ENCODE data around the gene SPACA1. TPM values are rescaled to one million over a fixed set of nuclear protein-coding genes. Genes with fewer than 3 reads are reported as not detected.

SPACA1 gene
- polyA plus RNA-seq, 3 donors from 2014 or later: not detected

DNA sequence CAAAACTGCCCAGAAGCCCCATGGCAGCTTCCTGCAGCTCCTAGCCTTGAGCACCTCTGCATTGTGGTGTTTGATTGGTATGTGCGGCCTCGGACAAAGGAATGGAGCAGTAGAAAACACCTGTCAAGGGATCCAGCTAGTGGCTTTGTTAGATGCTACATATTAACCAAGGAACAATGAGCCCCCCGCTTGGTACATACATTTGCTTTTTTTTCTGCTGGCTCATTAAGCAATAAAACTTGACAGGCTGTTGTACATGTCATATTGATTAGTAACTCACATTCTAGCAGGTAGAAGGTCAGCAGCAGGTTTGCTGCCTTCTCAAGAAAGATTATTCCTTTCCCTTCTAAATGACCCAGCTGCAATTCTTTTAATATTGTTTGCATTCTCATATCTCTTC is 937 bp downstream of the SPACA1 start:
- Mint-ChIP-seq H3K9me3 (peaks cover 0 to 6% (median 0%) of the 10 kb centered on the region in 6 donors), H3K27me3 (ENCODE audit: low read depth in 3 of 3) (peaks cover 3 to 11% (median 4%) of the 10 kb centered on the region in 3 donors), H3K4me3 (no peak overlapping the region), H3K27ac (no peak overlapping the region), H3K4me1 (no peaks in the 10 kb centered on the region), H3K36me3 (no peaks in the 10 kb centered on the region)
- no peak for DNase-seq

DNA sequence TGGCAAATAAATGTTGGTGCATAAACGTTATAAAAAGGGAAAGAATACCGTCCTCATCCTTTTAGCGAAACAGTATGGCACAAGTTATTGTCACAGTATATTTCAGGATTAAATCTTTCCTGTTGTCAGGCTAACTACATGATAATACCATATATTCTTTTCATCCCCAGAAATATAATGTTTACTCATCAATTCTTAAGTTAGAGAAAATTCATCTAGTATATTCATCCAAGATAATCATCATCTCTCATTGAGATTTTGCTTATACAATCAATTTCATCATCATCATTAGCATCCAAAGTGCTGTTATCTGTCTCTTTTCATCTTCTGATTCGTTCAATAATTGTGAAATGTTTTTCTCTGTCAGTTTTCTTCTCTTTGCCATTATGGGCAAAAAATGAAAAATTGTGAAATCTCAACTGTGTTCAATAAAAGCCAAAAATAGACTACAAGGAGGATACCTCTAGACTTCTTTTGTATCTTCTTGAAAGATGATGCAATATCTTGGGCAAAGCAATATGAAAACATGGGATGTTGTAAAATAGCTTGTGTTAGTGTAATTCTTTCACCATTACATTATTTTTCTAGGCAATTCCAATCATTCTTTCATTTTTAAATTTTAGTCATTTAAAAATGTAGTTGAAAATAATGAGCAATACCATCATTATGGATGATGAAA is 2.6 kb downstream of the SPACA1 start:
- Mint-ChIP-seq H3K4me3 (no peak overlapping the region), H3K9me3 (peaks cover 0 to 6% (median 0%) of the 10 kb centered on the region in 6 donors), H3K27me3 (ENCODE audit: low read depth in 3 of 3) (peaks cover 3 to 11% (median 4%) of the 10 kb centered on the region in 3 donors), H3K27ac (no peak overlapping the region), H3K4me1 (no peaks in the 10 kb centered on the region), H3K36me3 (no peaks in the 10 kb centered on the region)
- DNase-seq: no peak

DNA sequence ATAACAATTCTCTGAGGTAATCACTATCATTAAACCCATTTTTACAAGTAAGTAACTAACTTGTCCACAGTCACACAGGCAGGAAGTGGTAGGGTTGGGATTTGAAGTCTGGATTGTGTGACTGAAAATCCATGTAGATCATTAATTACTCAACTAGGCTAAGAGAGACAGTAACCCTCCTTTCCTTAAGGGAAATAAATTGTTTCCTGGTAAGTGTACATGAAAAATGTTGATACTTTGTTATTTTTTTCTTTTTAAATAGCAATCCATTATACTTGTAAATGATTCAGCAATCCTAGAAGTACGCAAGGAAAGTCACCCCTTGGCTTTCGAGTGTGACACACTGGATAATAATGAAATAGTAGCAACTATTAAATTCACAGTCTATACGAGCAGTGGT is 11.6 kb downstream of the SPACA1 start:
- H3K4me3 Mint-ChIP-seq: no peak overlapping the region
- DNase-seq: no peak
- H3K36me3 Mint-ChIP-seq: no peaks in the 10 kb centered on the region
- peaks cover 0 to 2% (median 2%) of the 10 kb centered on the region in 3 donors for H3K27me3 Mint-ChIP-seq (ENCODE audit: low read depth in 3 of 3)
- H3K4me1 Mint-ChIP-seq: no peaks in the 10 kb centered on the region
- no peak overlapping the region for H3K27ac Mint-ChIP-seq
- peaks cover 0 to 2% (median 0%) of the 10 kb centered on the region in 6 donors for H3K9me3 Mint-ChIP-seq

DNA sequence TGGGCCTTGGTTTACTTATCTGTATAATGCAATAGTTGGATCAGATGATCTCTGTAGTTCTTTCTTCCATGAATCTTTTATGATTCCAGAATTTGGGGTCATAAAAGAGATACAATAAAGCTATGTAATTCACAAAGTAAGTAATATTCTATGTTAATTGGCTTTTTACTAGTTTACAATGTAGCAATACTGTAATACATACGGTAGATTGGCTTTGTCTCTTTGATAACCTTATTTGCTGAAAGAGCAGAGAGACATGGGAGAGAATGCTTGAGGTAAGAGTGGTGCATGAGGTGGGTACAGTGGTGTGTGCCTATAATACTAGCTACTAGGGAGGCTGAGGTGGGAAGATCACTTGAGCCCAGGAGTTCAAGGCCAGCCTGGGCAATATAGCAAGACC is 14.7 kb downstream of the SPACA1 start:
- H3K4me3 Mint-ChIP-seq: no peak overlapping the region
- H3K36me3 Mint-ChIP-seq: no peaks in the 10 kb centered on the region
- peaks cover 0 to 2% (median 2%) of the 10 kb centered on the region in 3 donors for H3K27me3 Mint-ChIP-seq (ENCODE audit: low read depth in 3 of 3)
- no peak overlapping the region for H3K27ac Mint-ChIP-seq
- peaks cover 0 to 2% (median 0%) of the 10 kb centered on the region in 6 donors for H3K9me3 Mint-ChIP-seq
- no peaks in the 10 kb centered on the region for H3K4me1 Mint-ChIP-seq
- no peak for DNase-seq

DNA sequence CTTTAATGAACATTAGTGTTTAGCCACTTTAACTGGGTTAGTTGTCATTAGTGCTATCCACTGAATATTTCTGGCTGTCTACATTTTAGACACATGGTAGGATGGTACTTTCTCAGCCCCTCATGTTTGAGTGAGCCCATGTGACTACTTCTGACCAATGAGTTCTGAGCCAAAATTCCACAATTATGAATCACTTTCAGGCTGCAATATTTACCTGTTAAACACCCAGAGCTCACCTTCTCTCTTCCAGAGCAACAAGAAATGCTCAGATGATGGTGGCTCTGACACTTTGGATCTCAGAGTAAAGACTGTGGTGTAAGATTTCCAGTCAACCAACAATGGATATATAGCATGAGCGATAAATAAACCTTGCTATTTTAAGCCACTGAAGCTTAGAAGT is 24.8 kb downstream of the SPACA1 start:
- Mint-ChIP-seq H3K27ac (no peak overlapping the region), H3K36me3 (no peaks in the 10 kb centered on the region), H3K9me3 (peaks cover 0 to 2% (median 0%) of the 10 kb centered on the region in 6 donors), H3K4me1 (no peaks in the 10 kb centered on the region), H3K27me3 (ENCODE audit: low read depth in 3 of 3) (peaks cover 0 to 5% (median 3%) of the 10 kb centered on the region in 3 donors), H3K4me3 (no peak overlapping the region)
- DNase-seq: no peak

DNA sequence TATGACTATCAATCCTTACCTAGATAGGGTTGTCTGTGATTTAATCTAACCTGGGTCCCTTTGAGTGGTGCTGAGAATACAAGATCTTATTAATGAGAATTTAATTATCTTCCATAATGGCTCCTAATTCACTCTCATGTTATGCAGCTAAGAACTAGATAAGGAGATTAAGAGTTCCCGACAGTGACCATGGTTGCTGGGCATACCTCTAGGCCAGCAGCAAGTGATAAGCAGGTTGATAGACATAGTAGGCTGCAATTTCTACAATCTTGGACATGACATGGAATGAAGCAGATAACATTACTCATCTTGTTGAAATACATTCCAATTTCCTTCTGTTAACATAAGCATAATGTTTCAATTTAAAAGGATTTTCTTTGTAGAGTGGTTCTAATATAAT is 27.1 kb downstream of the SPACA1 start:
- peaks cover 0 to 2% (median 0%) of the 10 kb centered on the region in 6 donors for H3K9me3 Mint-ChIP-seq
- peaks cover 0 to 4% (median 3%) of the 10 kb centered on the region in 3 donors for H3K27me3 Mint-ChIP-seq (ENCODE audit: low read depth in 3 of 3)
- no peaks in the 10 kb centered on the region for H3K4me1 Mint-ChIP-seq
- H3K4me3 Mint-ChIP-seq: no peak overlapping the region
- no peak for DNase-seq
- H3K36me3 Mint-ChIP-seq: no peaks in the 10 kb centered on the region
- H3K27ac Mint-ChIP-seq: no peak overlapping the region

DNA sequence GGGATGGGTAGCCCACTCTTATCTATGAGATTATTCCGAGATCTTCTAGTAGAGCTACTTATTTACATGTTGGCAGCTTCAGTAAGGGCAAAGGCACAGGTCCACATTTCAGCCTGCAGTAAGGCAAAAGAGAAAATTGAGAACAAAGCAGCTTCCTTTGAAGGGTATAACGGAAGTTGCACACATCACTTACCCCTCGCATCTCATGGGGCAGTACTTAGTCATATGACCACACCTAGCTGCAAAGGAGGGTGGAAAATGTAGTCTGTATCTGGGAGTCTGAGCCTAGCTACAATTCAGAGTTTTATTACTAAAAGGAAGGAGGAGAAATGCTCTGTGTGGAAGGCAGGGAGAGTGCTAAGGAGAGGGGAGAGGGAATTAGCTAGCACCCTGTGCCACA is 29.7 kb downstream of the SPACA1 start:
- no peak for DNase-seq
- Mint-ChIP-seq H3K27me3 (ENCODE audit: low read depth in 3 of 3) (peaks cover 0 to 5% (median 1%) of the 10 kb centered on the region in 3 donors), H3K4me3 (no peak overlapping the region), H3K27ac (no peak overlapping the region), H3K36me3 (no peaks in the 10 kb centered on the region), H3K9me3 (peaks cover 0 to 4% (median 0%) of the 10 kb centered on the region in 6 donors), H3K4me1 (no peaks in the 10 kb centered on the region)

DNA sequence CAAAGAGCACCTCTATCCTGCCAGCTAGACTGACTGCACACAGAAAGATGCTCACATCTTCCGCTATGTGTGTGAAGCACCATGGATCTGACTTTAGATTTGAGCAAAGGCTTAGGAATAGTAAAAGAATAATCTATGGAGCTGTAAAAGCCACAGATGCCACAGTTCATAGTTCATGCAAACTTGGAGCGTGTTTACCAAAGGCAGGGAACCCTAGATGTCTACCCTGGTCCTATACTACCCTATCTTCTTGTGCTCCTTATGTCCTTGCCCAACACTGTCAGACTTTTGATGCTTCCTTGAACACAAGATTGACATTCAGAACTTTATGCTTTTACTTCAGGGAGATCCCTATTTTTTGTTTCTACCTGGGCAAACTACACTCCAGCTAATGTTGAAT is 39.2 kb downstream of the SPACA1 start:
- Mint-ChIP-seq H3K27me3 (ENCODE audit: low read depth in 3 of 3) (peaks cover 0 to 7% (median 5%) of the 10 kb centered on the region in 3 donors), H3K36me3 (no peaks in the 10 kb centered on the region), H3K4me1 (no peaks in the 10 kb centered on the region), H3K4me3 (no peak overlapping the region), H3K9me3 (no peaks in the 10 kb centered on the region), H3K27ac (no peak overlapping the region)
- no peak for DNase-seq

DNA sequence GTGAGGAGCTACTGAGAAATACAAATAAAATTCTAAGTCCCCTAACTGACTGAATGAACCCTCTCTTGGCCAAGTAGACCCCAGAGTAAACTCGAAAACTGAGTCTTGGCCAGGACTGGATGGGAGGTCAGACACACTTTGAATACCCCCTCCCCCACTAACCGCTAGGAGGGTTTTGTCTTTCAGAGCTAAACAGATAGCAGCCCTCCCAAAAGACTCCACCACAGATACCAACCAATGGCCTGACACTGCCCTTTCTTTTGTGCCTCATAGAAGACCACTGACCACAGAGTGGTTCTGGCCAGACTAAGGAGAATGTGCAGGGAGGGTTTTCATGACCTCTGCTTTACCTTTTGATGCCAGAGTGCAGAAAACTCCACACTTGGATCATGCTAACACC is 42.1 kb downstream of the SPACA1 start:
- no peak for DNase-seq
- peaks cover 0 to 5% (median 0%) of the 10 kb centered on the region in 3 donors for H3K27me3 Mint-ChIP-seq (ENCODE audit: low read depth in 3 of 3)
- no peak overlapping the region for H3K4me3 Mint-ChIP-seq
- H3K4me1 Mint-ChIP-seq: no peaks in the 10 kb centered on the region
- no peak overlapping the region for H3K27ac Mint-ChIP-seq
- H3K36me3 Mint-ChIP-seq: no peaks in the 10 kb centered on the region
- peaks cover 0 to 2% (median 0%) of the 10 kb centered on the region in 6 donors for H3K9me3 Mint-ChIP-seq

DNA sequence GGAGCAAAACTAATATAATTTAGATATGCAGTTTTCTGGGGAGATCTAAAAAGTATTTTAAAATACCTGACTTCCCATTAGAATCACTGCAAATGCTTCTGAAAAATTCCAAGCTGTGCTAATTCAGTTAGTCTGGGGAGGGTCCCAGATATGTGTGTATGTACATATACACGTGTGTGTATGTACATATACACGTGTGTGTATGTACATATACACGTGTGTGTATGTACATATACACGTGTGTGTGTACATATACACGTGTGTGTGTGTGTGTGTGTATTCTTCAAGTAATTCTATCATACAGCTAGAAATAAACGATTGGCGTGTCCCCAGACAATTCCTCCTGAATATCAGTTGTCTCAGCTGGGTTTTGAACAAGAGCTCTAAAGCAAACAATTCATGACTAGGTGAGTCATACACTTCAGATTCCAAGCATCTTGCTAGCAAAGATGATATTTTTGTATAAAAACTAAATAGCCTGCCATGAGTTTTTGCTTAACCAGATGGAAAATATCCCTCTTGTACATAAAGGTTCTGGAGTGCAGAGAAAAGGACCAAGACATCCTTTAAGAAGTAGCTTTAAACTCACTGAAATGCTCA is 58.2 kb downstream of the SPACA1 start:
- H3K4me3 Mint-ChIP-seq: no peak overlapping the region
- H3K9me3 Mint-ChIP-seq: peaks cover 0 to 2% (median 0%) of the 10 kb centered on the region in 6 donors
- H3K27me3 Mint-ChIP-seq (ENCODE audit: low read depth in 3 of 3): peaks cover 0 to 6% (median 0%) of the 10 kb centered on the region in 3 donors
- H3K27ac Mint-ChIP-seq: no peak overlapping the region
- no peaks in the 10 kb centered on the region for H3K36me3 Mint-ChIP-seq
- no peak for DNase-seq
- no peaks in the 10 kb centered on the region for H3K4me1 Mint-ChIP-seq

DNA sequence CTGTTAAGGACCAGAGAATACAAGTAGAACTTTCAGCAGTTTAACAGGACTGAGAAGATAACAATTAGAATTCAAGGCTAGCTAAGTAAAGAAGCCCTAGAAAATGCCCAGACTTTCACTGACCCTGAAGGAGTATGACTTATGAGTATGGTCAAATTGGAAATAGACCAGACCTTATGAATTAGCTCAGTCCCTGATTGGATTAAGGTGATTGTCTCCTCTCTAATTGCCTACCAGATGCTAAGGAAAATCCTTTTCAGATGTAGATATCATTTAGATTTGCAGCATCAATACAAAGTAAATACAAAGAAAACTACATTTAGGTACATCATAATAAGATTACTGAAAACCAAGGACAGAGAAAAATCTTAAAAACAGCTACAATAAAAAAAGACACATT is 59.6 kb downstream of the SPACA1 start:
- no peak for DNase-seq
- H3K27me3 Mint-ChIP-seq (ENCODE audit: low read depth in 3 of 3): peaks cover 0 to 6% (median 0%) of the 10 kb centered on the region in 3 donors
- peaks cover 0 to 2% (median 0%) of the 10 kb centered on the region in 6 donors for H3K9me3 Mint-ChIP-seq
- no peak overlapping the region for H3K27ac Mint-ChIP-seq
- H3K4me1 Mint-ChIP-seq: no peaks in the 10 kb centered on the region
- H3K4me3 Mint-ChIP-seq: no peak overlapping the region
- no peaks in the 10 kb centered on the region for H3K36me3 Mint-ChIP-seq

DNA sequence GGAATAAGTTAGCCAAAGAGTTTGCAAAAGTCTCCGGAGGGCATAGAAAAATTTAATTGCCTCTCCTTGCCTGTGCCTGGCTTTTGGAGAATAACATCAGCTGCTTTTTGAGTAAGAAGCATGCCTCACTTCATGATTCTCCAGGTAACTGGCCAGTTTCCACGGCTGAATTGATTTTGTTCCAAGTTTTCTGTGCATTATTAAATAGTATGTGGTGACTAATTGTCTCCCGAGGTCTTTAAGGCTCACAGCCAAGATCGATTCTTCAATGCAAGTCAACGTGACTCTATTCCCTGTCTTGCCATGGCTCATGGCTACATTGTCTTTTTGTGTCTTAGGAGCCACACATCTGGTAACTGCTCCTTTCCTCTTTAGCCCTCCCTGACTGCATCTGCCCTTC is 64.3 kb downstream of the SPACA1 start:
- peaks cover 0 to 5% (median 2%) of the 10 kb centered on the region in 3 donors for H3K27me3 Mint-ChIP-seq (ENCODE audit: low read depth in 3 of 3)
- H3K4me3 Mint-ChIP-seq: no peak overlapping the region
- H3K36me3 Mint-ChIP-seq: no peaks in the 10 kb centered on the region
- H3K27ac Mint-ChIP-seq: no peak overlapping the region
- H3K9me3 Mint-ChIP-seq: peaks cover 0 to 2% (median 0%) of the 10 kb centered on the region in 6 donors
- no peak for DNase-seq
- H3K4me1 Mint-ChIP-seq: no peaks in the 10 kb centered on the region

DNA sequence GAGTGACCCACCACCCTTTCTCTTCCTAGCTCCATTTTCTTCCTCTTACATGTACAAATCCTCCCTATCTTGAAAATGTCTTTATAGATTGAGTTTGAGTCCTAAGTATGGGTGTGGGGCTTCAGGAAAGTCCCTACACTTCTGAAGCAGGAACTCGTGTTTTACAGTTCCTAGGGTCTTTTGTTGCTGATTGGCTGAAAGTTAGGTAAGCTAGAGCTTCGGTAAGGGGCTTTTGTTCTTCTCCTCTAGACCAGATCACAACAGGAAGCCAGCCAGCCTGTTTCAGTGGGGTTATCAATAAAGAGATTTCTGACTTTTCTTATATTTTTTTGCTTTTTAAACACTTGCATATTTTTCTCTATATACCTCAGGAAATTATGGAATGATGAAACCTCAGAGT is 67.2 kb downstream of the SPACA1 start:
- DNase-seq: no peak
- Mint-ChIP-seq H3K9me3 (peaks cover 0 to 4% (median 0%) of the 10 kb centered on the region in 6 donors), H3K27me3 (ENCODE audit: low read depth in 3 of 3) (peaks cover 0 to 6% (median 2%) of the 10 kb centered on the region in 3 donors), H3K4me3 (no peak overlapping the region), H3K27ac (no peak overlapping the region), H3K4me1 (no peaks in the 10 kb centered on the region), H3K36me3 (no peaks in the 10 kb centered on the region)

DNA sequence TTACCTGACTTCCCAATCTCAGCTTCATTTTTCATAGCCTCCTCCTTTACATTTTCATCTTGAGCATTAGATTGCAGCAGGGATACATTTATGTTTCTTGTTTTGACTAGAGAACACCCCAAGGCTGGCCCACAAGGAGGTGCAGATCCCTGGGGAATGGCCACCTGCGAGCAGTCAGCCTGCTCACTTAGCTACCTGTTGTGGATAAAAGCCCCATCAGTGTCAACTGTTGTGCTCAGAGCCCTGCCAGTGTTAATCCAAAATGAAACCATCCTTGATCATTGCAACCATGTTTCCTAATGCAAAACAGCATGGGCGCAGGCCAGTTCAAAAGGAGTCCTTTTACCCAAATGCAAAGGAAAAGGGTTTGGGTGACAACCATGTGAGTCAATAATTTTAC is 67.7 kb downstream of the SPACA1 start:
- peaks cover 0 to 4% (median 0%) of the 10 kb centered on the region in 6 donors for H3K9me3 Mint-ChIP-seq
- H3K27me3 Mint-ChIP-seq (ENCODE audit: low read depth in 3 of 3): peaks cover 0 to 6% (median 2%) of the 10 kb centered on the region in 3 donors
- H3K4me3 Mint-ChIP-seq: no peak overlapping the region
- no peak for DNase-seq
- H3K4me1 Mint-ChIP-seq: no peaks in the 10 kb centered on the region
- H3K36me3 Mint-ChIP-seq: no peaks in the 10 kb centered on the region
- no peak overlapping the region for H3K27ac Mint-ChIP-seq
